ENCODE data around the gene MESP1.
"Not testable (repeated sequence)": the region's sequence is repeated elsewhere in the genome, so short reads cannot be mapped to it uniquely, and the experiment has no call there.

MESP1 gene

GRCh38 chr15:89750560-89751542, at the start of gene MESP1:
MESP1 (minus strand) TSS chr15:89751249; CDS start chr15:89751231, 18 bp downstream.
- in situ Hi-C loops (cut with MboI; ENCODE audit: low sequenced_read_pairs) = loop anchor here (10.0 kb wide), 2 partner anchors 124 to 344 kb away; no protein-coding TSS in a partner anchor

- in situ Hi-C loops (cut with MboI; ENCODE audit: low sequenced_read_pairs) = no loop called here
These were observed 49.0 kb upstream of the MESP1 start for GRCh38 chr15:89799918-89800498.

GRCh38 chr15:89799011-89799911, 48.2 kb upstream of the MESP1 start:
- in situ Hi-C loops (cut with MboI; ENCODE audit: low sequenced_read_pairs) = no loop called here

- in situ Hi-C loops (cut with MboI; ENCODE audit: low sequenced_read_pairs) = no loop called here
These were observed 46.7 kb upstream of the MESP1 start for GRCh38 chr15:89797678-89798201.

GRCh38 chr15:89795996-89796395, 44.9 kb upstream of the MESP1 start:
- in situ Hi-C loops (cut with MboI; ENCODE audit: low sequenced_read_pairs) = no loop called here

- in situ Hi-C loops (cut with MboI; ENCODE audit: low sequenced_read_pairs) = no loop called here
These were observed 43.7 kb upstream of the MESP1 start for GRCh38 chr15:89794627-89795241.

GRCh38 chr15:89792106-89792805, 41.2 kb upstream of the MESP1 start:
- in situ Hi-C loops (cut with MboI; ENCODE audit: low sequenced_read_pairs) = no loop called here

GRCh38 chr15:89790661-89791060, 39.6 kb upstream of the MESP1 start:
- in situ Hi-C loops (cut with MboI; ENCODE audit: low sequenced_read_pairs) = no loop called here

GRCh38 chr15:89790206-89790605, 39.2 kb upstream of the MESP1 start:
- in situ Hi-C loops (cut with MboI; ENCODE audit: low sequenced_read_pairs) = no loop called here

- in situ Hi-C loops (cut with MboI; ENCODE audit: low sequenced_read_pairs) = not testable (repeated sequence)
These were observed 37.5 kb upstream of the MESP1 start for GRCh38 chr15:89788585-89788984.

GRCh38 chr15:89787944-89788343, 36.9 kb upstream of the MESP1 start:
- in situ Hi-C loops (cut with MboI; ENCODE audit: low sequenced_read_pairs) = no loop called here

- in situ Hi-C loops (cut with MboI; ENCODE audit: low sequenced_read_pairs) = no loop called here
These were observed 34.7 kb upstream of the MESP1 start for GRCh38 chr15:89785774-89786140.

GRCh38 chr15:89785064-89785773, 34.2 kb upstream of the MESP1 start:
- in situ Hi-C loops (cut with MboI; ENCODE audit: low sequenced_read_pairs) = no loop called here

GRCh38 chr15:89784686-89784960, 33.6 kb upstream of the MESP1 start:
- in situ Hi-C loops (cut with MboI; ENCODE audit: low sequenced_read_pairs) = no loop called here

GRCh38 chr15:89783861-89784685, 33.0 kb upstream of the MESP1 start:
- in situ Hi-C loops (cut with MboI; ENCODE audit: low sequenced_read_pairs) = no loop called here

- in situ Hi-C loops (cut with MboI; ENCODE audit: low sequenced_read_pairs) = no loop called here
These were observed 32.2 kb upstream of the MESP1 start for GRCh38 chr15:89783111-89783860.

GRCh38 chr15:89782619-89782950, 31.5 kb upstream of the MESP1 start:
- in situ Hi-C loops (cut with MboI; ENCODE audit: low sequenced_read_pairs) = not testable (repeated sequence)
